SHP77 (cell line): Measurements from ENCODE around the gene STARD5.
"Not testable (repeated sequence)": the region's sequence is repeated elsewhere in the genome, so short reads cannot be mapped to it uniquely, and the experiment has no call there.

Experiments used
- DNase-seq, 2 experiments: peaks; one replicate each; lab custom pipeline; 2025; lab: John Stamatoyannopoulos, UW

STARD5 gene

DNA sequence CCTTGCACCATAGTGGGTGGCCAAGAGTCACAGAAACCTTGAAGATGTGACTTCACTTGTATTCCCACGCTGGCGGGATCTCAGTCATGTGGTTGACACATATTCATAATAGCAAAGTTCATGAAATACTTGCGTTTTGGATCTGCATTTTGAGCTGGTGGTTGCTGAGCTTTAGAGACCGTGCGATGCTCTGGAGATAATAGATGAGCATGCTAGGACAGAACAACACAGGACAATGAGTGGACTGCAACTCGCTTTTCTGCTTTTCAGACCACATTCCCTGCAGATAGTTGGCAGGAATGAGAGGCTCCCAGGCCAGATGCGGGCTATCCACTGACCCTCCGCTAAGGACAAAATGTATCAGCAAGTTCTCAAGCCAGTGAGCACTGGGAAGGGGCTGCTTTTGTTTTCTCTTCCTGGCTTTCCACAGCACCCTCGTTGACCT, 13.8 kb upstream of the STARD5 start:
- no peak for DNase-seq

DNA sequence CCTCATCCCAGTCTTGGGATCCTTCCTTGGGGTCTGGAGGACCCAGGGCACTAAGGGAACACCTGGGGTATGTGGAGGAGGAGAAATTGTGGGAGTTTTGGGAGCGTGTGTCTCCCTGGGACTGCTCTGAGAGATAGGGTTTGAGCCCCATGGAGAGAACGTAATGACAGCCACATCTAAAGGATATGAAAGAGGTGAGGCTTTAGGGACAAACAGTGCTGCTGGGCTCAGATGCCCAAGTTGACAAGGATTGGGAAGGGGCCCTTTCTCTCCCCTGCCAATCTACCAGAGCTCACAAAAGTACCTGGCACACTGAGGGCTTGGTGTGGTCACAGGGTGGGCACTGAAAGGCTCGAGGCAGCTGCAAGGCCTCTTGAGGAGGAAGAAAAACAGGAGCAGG, 13.3 kb upstream of the STARD5 start:
- no peak for DNase-seq

GRCh38 chr15:81336568-81336967, 12.6 kb upstream of the STARD5 start:
- DNase-seq = no peak

DNA sequence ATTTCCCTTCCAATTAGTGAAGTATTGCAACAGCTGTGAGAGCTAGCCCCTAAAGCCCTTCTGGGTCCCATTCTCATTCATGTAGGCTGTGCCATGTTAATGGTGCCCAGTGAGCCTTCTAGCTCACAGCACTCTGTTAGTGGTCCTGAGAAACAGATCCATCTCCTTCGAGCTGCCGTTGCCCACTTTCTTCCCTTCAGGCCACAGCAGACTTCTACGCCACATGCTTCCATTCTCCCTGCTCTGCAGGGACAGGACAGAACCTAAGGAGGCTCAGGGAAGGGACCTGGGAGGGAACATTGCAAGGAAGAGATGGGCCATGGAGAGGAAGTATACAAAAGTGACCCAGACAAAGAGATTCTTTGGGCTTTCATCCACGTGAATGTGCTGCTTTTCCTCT, 11.7 kb upstream of the STARD5 start:
- no peak for DNase-seq

DNA sequence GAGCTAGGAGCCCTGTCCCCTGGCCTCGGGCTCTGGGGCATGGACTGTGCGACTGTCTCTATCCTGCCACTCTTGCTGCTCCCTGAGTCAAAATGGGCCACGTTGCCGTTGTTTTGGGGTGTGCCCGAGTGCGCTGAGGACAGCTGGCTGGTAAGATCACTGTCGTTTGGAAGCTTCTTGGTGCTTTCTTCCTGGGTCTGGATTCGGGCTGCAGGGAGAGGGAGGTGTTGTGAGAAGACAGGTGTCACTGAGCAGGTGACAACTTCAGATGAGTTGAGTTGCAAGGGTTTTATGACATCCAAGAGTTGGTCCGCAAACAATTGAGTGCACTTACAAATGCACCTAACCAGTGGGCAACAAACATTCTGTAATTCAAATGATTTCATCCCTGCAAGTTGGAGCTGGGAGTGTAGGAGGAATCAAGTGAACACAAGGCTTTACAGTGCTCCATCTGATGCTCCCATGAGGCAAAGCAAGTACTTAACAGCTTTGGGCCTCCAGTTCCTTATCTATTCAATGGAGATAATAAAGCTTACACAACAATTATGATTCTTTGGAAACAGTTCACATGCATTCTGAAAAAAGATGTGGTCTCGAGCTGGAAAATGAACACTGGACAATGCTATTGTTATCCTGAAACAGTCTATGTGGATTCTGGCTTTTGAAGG, 11.0 kb upstream of the STARD5 start:
- no peak for DNase-seq

DNA sequence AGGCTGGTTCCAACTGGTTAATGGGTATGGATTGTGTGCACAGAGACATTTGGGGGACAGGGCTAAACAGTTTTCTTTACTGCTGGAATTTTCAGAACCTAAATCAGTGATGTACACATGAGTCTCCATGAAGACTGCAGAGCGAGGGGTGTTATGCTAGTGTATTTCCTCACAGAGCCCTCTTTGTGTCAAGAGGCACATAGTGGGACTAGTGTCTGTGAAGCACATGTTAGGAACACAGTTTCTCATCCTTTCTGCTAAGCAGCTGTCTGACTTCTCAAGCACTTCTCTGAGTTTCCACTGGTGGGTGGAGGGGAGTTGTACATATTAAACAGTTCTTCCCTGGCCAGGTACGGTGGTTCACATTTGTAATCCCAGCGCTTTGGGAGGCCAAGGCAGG, 9.4 kb upstream of the STARD5 start:
- no peak for DNase-seq

DNA sequence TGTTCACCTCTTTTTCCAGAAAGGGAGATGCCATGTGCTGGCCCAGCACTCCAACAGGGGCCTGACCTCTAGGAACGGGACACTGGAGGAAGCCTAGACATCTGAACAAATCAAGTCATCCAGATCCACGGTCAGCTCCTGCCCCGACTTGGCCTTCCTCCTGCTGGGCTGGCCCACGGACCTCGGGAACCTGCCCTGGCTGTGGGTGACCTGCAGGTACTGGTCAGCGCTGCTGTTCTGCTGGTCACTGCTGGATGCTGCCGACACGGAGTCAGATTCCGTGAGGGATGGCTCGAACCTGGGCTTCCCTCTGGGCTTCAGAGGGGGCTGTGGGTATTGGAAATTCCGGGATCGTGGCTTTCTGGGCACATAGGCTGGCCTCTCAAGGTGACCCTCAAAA, 8.4 kb upstream of the STARD5 start:
- DNase-seq = no peak

GRCh38 chr15:81331600-81331999, 7.7 kb upstream of the STARD5 start:
- DNase-seq = no peak

DNA sequence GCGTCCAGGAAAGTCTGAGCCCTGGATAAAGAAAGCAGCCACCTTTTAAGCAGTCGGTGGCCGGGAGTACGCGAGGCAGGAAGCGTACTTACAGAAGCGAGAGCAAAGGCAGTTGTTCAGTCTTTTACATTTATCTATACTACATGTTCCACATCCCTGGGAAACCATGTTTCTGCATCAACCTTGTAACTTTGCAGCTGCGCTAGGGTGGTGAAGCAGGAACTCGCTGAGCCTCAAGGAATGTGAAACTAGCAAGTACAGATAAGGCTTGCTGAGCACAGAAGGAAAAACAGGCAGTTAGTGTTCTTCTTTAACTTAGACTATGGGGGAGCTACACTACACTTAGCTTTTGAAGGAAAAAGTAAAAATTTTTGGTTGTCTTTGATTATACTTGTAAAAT, 7.2 kb upstream of the STARD5 start:
- not testable (repeated sequence) for DNase-seq

- no peak for DNase-seq
Observed at GRCh38 chr15:81330366-81331090, 6.6 kb upstream of the STARD5 start.

DNA sequence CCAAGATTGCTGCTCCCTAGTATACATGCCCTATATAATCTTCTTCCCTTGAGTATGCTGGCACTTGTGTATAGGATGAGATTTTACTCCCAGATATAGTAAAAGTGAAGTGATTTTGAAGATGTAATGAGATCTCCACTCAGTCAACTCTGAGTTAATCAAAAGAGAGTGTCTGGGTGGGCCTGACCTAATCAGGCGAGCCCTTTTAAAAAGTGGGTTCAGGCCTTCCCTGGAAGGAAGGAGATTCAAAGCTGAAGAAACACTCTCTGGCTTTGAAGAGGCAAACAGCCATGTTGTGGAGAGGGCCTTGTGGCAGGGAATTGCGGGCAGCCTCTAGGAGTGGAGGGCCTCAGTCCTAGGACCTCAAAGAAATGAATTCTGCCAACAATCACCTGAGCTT, 5.5 kb upstream of the STARD5 start:
- no peak for DNase-seq

DNA sequence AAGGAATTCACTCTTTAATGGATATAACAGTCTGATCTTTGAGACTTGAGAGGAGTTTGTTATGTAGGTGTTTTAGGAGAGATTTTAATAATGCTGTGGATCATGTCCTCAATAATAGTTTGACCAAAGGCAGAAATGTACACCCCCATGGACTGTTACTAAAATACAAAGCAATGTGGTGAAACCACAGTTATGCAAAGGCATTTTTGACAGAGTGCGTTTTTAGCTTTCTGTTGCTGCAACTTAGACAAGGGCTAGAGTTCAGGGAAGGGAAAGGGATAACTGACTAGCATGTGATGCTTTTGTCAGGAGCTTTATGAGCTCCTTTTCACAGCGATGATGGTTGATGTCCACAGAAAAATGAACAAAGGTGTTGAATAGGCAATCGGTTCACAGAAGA, 3.6 kb upstream of the STARD5 start:
- no peak for DNase-seq

DNA sequence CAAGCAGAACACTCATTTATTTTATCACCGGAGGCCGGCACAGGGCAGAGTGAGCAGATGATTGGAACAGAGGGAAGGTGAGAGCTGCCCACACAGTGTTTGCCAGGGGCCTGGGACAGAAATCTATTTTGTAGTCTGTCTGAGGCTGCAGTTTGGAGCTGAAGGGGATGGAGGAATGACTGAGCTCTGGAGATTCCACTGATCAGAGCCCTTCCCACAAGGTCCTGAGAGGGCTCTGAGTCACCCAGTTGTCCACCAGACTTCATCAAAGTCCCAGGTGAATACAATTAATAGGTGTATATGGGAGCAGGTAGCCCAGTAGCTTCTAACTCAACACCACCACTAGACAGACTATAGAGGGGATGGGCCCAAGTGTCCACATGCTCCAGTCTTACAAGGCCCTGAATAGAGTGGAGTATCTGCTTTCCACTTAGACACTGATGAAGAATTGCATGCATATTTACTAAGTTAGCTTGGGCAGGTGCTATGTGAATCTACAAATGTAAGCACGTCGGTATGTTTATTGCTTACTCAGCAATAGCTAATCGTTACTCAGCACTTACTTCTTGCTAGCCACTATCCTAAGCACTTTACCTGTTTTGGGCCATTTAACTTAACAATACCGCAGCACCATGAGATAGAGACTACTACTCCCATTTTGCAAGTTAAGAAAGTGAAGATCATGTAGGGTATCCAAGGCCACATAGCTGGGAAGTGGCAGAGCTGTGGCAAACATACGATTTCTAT, 2.7 kb upstream of the STARD5 start:
- no peak for DNase-seq

DNA sequence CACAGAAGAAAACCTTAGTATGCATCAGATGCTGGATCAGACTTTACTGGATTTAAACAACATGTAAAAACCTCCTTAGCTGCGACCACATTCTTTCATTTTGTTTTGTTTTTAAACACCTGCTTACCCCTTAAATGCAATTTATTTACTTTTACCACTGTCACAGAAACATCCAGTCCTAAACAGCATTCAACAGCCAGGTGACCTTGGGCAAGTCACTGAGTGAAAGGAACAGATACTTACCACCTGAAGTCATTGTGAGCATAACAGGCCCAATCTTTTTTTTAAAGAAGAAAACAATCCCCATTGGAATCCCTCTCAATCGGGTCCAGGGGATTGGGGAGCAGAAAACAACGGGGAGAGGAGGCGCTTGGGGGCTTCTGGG, 390 bp downstream of the STARD5 start:
- DNase-seq = no peak

- no peak for DNase-seq
Observed at GRCh38 chr15:81322676-81323253, 1.2 kb downstream of the STARD5 start.

- no peak for DNase-seq
Observed at GRCh38 chr15:81321667-81322066, 2.3 kb downstream of the STARD5 start.

DNA sequence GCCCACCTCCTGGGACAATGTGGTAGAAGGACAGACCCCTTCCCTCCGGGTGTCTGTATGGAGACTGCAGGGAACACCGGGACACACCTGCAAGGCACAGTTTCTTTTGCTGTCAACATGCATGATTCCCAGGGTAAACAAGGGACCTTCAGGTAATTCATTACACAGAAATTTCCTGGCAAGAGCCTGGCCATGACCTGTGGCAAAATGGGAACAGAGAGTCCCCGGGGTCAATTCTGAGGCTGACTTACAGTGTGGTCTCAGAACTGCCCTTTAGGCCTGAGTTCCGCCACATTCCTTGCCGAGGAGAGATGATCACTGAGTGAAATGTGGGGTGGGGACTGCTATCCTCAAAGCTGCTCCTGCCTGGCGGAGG, 6.3 kb downstream of the STARD5 start:
- no peak for DNase-seq

DNA sequence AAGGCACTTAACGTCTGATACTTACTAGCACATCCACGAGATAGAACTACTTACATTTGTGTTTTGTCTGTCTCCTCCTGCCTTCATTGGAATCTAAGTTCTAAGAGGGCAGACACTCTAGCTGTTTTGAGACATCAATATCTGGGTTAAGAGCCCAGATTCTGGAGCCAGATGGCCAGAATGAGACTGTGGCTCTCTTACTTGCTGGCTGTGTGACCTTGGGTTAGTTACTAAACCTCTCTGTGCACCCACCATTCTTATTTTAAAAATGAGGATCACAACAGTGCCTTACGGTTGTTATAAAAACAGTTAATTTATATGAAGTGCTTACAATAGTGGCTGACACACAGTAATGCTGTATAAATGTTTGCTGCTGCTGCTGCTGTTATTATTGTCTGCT, 7.7 kb downstream of the STARD5 start:
- no peak for DNase-seq

GRCh38 chr15:81315452-81316175, 8.3 kb downstream of the STARD5 start:
- DNase-seq = no peak

DNA sequence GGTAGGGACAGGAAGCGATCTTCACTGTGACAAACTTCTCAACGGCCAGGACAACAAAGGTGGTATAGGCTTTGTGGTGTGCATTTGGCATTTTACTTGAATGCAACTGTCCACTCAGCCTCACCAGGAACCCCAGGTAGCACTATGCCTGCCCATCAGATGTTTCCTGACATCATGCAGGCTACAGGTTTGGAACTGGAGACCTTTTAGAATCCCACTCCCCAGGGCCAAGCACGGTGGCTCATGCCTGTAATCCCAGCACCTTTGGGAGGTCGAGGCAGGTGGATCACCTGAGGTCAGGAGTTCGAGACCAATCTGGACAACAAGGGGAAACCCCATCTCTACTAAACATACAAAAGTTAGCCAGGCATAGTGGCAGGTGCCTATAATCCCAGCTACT, 9.6 kb downstream of the STARD5 start:
- DNase-seq = no peak

GRCh38 chr15:81313686-81314085, 10.3 kb downstream of the STARD5 start:
- DNase-seq = no peak
